ENCODE data around the gene SRPRA.

Gene SRPRA

DNA sequence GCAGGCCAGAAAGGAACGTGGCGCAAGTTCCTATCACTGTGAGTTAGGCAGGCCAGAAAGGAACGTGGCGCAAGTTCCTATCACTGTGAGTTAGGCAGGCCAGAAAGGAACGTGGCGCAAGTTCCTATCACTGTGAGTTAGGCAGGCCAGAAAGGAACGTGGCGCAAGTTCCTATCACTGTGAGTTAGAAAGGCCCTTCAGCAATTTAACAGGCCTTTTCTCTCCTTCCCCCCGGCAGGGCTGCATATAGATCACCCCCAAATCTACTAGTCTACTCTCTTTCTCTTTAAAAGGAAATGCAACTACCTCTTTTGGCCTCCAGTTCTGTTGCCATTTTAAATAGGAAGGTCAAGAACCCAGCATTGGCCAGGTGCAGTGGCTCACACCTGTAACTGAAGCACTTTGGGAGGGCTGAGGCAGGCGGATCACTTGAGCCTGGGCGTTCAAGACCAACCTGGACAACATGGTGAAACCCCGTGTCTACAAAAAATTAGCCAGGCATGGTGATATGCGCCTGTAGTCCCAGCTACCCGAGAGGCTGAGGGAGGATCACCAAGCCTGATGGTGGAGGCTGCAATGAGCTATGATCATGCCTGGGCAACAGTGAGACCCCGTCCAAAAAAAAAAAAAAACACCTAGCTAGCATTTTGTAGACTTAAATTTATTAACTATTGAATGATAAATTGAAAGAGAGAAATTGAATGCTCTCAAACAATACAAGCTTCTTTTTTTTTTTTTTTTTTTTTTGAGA, 42.2 kb downstream of the SRPRA start:
- no peak for DNase-seq

GRCh38 chr11:126225295-126225665, 43.4 kb downstream of the SRPRA start:
- no peak for DNase-seq

DNA sequence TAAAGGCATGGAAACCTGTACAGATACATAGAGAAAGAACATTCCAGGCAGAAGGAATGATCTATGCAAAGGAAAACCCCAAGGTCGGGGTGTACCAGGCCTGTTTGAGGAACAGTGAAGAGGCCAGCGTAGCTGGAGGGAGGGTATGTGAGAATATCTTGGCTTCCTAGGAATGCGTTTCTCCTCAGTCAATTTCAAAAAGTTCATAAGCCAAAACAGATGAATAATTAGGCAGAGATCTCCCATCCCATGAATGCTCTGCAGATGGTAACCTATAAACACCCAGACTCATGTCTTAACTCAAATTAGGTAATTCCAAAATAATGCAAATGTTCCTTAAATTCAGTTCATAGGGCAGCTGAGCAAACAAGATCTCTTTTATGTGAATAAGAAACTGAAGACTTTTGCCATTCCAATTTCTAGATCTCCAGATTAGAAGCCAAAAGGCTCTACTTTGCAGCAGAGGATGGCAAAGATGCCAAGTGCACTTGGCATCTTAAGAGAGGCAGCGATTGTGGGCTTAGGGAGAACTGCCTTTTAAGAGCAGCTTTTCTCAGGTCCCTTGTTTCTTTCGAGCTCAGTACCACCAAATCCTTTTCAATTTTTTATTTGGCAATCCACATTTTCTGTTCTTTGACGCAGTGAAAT, 43.9 kb downstream of the SRPRA start:
- no peak for DNase-seq

- no peak for DNase-seq
These were observed 49.1 kb downstream of the SRPRA start for GRCh38 chr11:126219547-126219946.

DNA sequence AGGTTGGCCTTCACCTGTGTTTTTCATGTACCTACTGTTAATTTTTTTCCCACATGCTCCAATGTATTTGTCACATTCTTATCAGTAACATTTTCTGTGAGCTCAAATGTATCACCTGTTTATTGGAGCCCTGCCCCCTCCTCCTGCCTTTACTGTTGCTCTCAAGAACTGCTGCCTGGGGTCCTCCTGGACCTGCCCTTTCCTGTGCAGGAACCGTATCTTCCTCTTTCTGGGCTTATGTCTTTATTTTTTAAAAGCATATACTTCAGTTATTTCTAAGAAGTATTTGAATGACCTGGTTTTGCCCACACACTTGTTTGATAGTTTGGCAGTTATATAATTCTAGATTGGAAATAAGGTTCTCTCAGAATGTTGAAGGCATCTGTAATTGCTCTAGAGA, 51.2 kb downstream of the SRPRA start:
- DNase-seq: no peak

GRCh38 chr11:126216526-126217305, 52.0 kb downstream of the SRPRA start:
- DNase-seq: no peak

- DNase-seq: no peak
These were observed 53.9 kb downstream of the SRPRA start for GRCh38 chr11:126214841-126215240.

DNA sequence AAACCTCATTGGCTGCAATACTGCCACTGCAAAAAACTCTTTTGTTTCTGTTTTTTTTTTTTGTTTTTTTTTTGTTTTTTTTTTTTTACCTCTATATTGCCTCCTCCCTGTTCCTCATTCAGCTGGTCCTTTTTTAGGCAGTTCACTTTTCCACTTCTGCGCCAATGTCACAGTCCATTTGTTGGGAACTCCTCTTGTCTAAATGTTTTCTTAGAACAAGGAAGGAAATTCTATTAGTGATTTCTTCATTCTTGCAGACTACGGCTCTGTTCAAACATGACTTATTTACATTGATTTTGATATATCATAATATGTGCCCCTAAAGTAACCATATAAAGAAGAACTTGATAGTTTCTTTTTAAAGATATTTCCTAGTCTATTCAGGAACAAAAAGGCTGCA, 54.3 kb downstream of the SRPRA start:
- no peak for DNase-seq

Data from activated CD8-positive, alpha-beta memory T cell treated with anti-CD3 and anti-CD28 coated beads, Interleukin-2, amount 50 U/mL, for 4 hours (primary cell).